ENCODE results near the gene PRKCB.

Gene PRKCB

DNA sequence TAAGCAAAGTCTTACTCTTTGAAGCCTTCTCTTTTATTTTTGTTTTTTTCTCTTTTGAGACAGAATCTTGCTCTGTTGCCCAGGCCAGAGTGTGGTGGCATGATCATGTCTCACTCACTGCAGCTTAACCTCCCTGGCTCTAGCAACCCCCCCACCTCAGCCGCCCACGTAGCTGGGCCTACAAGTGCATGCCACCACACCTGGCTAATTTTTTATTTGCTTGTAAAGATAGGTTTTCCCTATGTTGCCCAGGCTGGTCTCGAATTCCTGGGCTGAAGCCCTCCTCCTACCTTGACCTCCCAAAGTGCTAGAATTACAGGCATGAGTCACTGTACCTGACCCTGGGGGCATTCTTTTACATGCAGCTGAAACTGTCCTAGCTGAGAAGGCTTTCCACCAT is 154.7 kb downstream of the PRKCB start:
- CTCF ChIA-PET, result no interaction called here
- H3K4me3 ChIP-seq (ENCODE audit: low read depth, low read length), result no peak overlapping the region
- TF ChIP-seq, protein P1, sequence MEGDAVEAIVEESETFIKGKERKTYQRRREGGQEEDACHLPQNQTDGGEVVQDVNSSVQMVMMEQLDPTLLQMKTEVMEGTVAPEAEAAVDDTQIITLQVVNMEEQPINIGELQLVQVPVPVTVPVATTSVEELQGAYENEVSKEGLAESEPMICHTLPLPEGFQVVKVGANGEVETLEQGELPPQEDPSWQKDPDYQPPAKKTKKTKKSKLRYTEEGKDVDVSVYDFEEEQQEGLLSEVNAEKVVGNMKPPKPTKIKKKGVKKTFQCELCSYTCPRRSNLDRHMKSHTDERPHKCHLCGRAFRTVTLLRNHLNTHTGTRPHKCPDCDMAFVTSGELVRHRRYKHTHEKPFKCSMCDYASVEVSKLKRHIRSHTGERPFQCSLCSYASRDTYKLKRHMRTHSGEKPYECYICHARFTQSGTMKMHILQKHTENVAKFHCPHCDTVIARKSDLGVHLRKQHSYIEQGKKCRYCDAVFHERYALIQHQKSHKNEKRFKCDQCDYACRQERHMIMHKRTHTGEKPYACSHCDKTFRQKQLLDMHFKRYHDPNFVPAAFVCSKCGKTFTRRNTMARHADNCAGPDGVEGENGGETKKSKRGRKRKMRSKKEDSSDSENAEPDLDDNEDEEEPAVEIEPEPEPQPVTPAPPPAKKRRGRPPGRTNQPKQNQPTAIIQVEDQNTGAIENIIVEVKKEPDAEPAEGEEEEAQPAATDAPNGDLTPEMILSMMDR (IDR thresholded peaks at IDR 0.05; ENCODE audit: insufficient read depth, low read length, missing control alignments), result no peak
- no peak for DNase-seq (ENCODE audit: low read depth, low spot score)
- POLR2A ChIA-PET, result no interaction called here

DNA sequence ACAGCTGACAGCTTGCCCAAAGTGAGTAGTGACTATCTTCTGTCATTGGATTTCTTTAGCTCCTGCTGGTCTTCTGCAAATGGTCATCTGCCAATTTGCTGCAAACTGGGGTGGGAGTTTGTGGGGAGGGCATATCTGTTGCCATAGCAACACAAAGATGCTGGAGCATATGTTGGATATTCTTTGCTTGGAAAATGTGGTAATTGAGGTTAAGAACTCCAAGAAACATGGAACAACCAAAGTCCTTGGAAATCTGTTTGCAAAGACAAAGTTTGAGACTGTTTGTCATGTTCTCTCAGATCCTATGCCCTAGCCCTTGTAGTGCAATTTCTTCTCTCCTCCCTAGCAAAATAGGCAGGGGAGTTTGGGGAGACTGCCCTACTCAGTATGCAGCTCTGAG is 155.3 kb downstream of the PRKCB start:
- no peak for DNase-seq (ENCODE audit: low read depth, low spot score)
- ChIA-PET POLR2A (no interaction called here), CTCF (no interaction called here)
- H3K4me3 ChIP-seq (ENCODE audit: low read depth, low read length), result no peak overlapping the region
- TF ChIP-seq, protein P1 (IDR thresholded peaks at IDR 0.05; ENCODE audit: insufficient read depth, low read length, missing control alignments), result no peak

DNA sequence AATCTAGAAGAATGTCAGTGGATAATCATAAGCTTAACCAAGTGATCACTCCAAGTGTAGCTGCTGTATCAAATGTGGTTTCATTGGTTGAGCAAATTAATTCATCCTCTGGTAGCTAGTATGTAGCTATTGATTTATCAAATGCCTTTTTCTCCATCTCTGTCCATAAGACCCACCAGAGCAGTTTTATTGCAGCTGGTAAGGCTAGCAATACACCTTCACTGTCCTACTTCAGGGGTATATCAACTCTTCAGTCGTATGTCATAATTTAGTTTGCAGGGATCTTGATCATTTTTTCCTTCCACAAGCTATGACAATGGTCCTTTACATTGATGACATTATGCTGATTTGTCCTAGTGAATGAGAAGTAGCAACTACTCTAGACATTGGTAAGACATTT is 158.8 kb downstream of the PRKCB start:
- POLR2A ChIA-PET, result no interaction called here
- TF ChIP-seq, protein P1 (IDR thresholded peaks at IDR 0.05; ENCODE audit: insufficient read depth, low read length, missing control alignments), result no peak
- CTCF ChIA-PET, result no interaction called here
- no peak overlapping the region for H3K4me3 ChIP-seq (ENCODE audit: low read depth, low read length)
- no peak for DNase-seq (ENCODE audit: low read depth, low spot score)

DNA sequence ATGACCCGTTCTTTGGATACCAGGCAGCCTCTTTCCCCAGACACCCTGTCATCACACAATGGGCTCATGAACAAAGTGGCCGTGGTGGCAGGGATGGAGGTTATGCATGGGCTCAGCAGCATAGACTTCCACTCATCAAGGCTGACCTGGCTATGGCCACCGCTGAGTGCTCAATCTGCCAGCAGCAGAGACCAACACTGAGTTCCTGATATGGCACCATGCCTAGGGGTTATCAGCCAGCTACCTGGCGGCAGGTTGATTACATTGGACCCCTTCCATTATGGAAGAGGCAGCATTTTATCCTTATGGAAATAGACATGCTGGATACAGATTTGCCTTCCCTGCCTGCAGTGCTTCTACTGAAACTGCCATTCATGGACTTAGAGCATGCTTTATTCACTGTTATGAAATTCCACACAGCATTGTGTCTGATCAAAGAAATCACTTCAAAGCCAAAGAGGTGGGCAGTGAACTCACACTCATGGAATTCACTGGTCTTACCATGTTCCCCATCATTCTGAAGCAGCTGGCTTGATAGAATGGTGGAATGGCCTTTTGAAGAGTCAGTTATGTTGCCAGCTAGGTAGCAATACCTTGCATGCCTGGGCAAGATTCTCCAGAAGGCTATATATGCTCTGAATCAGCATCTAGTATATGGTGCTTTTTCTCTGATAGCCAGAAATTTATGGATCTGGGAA is 160.6 kb downstream of the PRKCB start:
- TF ChIP-seq, protein P1 (IDR thresholded peaks at IDR 0.05; ENCODE audit: insufficient read depth, low read length, missing control alignments), result no peak
- ChIA-PET CTCF (no interaction called here), POLR2A (no interaction called here)
- H3K4me3 ChIP-seq (ENCODE audit: low read depth, low read length), result no peak overlapping the region
- DNase-seq (ENCODE audit: low read depth, low spot score), result no peak

DNA sequence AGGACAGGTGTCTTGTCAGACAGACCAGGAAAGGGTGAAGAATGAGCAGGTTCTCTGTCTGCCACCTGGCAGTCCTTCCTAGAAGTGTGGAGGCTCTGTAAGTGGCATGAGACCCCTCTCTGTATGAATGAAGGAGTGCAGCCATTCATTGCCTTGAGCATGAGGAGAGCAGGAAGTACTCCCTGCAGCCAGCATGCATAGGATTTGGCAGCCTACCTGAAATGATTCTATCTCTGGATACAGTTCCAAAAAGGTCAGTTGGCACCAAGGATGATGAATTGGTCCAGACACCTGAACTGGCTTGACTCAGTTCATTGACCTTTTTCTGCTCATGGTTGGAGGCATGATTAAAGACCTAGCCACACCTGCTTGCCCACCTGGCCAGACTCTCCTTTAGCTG is 163.0 kb downstream of the PRKCB start:
- TF ChIP-seq, protein P1 (IDR thresholded peaks at IDR 0.05; ENCODE audit: insufficient read depth, low read length, missing control alignments), result no peak
- no peak overlapping the region for H3K4me3 ChIP-seq (ENCODE audit: low read depth, low read length)
- no peak for DNase-seq (ENCODE audit: low read depth, low spot score)
- ChIA-PET CTCF (no interaction called here), POLR2A (no interaction called here)

DNA sequence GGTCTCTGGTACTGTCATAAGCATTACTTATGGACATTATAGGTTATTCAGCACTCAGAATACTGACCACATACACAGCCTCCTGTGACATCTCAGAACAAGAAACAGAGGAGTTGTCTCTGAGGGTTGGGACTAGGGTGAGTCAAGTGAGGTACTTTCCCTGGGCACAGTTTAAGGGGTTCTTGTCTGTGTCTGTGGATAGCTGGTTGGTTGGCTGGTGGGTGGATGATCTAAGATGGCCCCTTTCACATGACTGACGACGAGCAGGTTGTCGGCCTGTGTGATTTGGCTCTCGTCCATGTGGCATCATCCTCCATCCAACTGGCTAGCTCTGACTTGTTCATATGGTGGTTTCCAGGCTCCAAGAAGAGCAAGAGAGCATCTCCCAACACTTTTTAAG is 163.9 kb downstream of the PRKCB start:
- no peak for DNase-seq (ENCODE audit: low read depth, low spot score)
- H3K4me3 ChIP-seq (ENCODE audit: low read depth, low read length), result no peak overlapping the region
- ChIA-PET POLR2A (no interaction called here), CTCF (no interaction called here)
- TF ChIP-seq, protein P1 (IDR thresholded peaks at IDR 0.05; ENCODE audit: insufficient read depth, low read length, missing control alignments), result no peak

Data from AG04449 (cell line).